WI38 (cell line): ENCODE measurements around the gene GLRA3.

ENCODE experiments used
- H3K4me3 ChIP-seq: 2 replicates; pipeline ENCODE4 v1.5.1; 2011; ENCODE audit warnings: low read depth, mild to moderate bottlenecking, control low read depth, low read length
- CTCF ChIP-seq: IDR thresholded peaks from 2 replicates; pipeline ENCODE4 v1.5.1; 2012; ENCODE audit warnings: low read depth, mild to moderate bottlenecking, control low read depth, low read length

Gene GLRA3

GRCh38 chr4:174775366-174775765 is 53.7 kb downstream of the GLRA3 start:
- TF ChIP-seq CTCF = no peak
- H3K4me3 ChIP-seq = no peak overlapping the region

GRCh38 chr4:174764105-174764729 is 64.8 kb downstream of the GLRA3 start:
- no peak for TF ChIP-seq CTCF
- H3K4me3 ChIP-seq = no peak overlapping the region

- no peak overlapping the region for H3K4me3 ChIP-seq
- TF ChIP-seq CTCF = no peak
Observed at GRCh38 chr4:174763454-174764104, 65.5 kb downstream of the GLRA3 start.

GRCh38 chr4:174761451-174761850 is 67.6 kb downstream of the GLRA3 start:
- no peak overlapping the region for H3K4me3 ChIP-seq
- TF ChIP-seq CTCF = no peak

- no peak for TF ChIP-seq CTCF
- no peak overlapping the region for H3K4me3 ChIP-seq
Observed at GRCh38 chr4:174757736-174758135, 71.3 kb downstream of the GLRA3 start.

- no peak for TF ChIP-seq CTCF
- no peak overlapping the region for H3K4me3 ChIP-seq
Observed at GRCh38 chr4:174753021-174753420, 76.0 kb downstream of the GLRA3 start.

GRCh38 chr4:174752026-174752425 is 77.0 kb downstream of the GLRA3 start:
- TF ChIP-seq CTCF = no peak
- H3K4me3 ChIP-seq = no peak overlapping the region
